GM11168 (cell line): ENCODE data around the gene MORC3.

Source experiments
- in situ Hi-C: fragments of 300-500 bp; cut with MboI; formaldehyde crosslinking; loops from one replicate; pipeline ENCODE4 v1.12.0; 2022; ENCODE audit warnings: low sequenced_read_pairs; ENCODE audit not compliant: unreplicated experiment

Gene MORC3

DNA sequence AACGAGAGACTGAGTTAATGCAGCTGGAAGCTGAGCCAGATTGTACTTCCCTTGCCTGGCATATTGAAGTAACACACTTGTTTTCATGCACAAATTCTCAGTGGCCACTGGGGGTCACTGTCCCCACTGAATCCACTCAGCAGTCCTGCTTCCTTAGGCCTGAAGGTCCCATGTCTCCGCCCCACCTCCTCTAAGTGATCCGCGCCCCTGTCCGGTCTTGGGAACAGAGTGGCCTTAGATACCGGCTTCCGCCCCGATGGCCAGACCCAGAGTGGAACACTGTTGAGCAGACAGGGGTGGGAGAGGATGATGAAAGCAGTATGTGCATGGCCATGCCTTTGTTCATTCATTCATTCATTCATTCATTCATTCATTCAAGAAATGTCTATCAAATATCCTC, 100.0 kb downstream of the MORC3 start:
- in situ Hi-C loops = loop anchor here (5.0 to 10.0 kb wide), 2 partner anchors 82 to 165 kb away; no protein-coding TSS in a partner anchor

GRCh38 chr21:36420571-36421339, 100.8 kb downstream of the MORC3 start:
- in situ Hi-C loops = loop anchor here (5.0 to 10.0 kb wide), 2 partner anchors 82 to 164 kb away; no protein-coding TSS in a partner anchor

DNA sequence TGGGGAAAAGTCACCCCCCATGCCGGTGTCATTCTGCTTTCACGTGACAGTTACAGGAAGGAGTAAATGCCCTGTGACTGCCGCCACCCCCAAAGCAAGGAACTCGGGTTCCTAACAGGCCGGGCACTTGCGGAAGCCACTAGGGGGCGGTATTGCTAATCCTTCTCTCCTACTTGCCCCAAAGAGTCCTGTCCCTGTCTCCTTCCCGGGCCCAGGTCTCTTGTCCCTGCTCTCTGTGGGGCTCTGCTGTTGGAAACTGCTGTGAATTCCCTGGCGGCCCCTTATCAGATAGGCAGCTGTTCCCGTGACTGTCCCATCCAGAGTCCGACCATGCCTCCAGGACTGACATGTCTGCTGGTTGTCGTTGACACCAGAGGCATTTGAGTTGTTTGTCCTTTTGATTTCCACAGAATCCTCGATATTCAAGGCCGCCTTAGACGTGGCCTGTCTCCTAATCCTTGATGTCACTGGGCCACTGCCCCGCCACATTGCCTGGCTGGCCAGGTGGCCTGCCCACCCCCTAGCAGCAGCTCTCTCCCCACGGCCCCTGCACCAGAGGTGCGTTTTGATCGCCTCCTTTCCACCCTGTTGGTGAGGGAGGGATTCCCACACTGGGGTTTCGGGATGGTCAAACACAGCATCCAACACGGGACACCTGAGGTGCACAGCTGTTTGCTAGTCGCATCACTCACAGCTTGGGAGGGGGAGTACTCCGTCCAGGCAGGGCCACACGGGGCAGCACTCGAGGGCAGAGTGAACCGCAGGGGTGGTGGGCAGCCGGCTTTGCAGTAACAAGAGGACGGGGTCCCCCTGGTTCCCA, 102.5 kb downstream of the MORC3 start:
- in situ Hi-C loops = loop anchor here (5.0 to 10.0 kb wide), 2 partner anchors 80 to 162 kb away; no protein-coding TSS in a partner anchor

- in situ Hi-C loops = loop anchor here (5.0 to 10.0 kb wide), 2 partner anchors 78 to 161 kb away; no protein-coding TSS in a partner anchor
Measured at GRCh38 chr21:36423771-36424433, 103.9 kb downstream of the MORC3 start.

- in situ Hi-C loops = loop anchor here (5.0 to 10.0 kb wide), 2 partner anchors 78 to 160 kb away; no protein-coding TSS in a partner anchor
Measured at GRCh38 chr21:36424592-36424991, 104.6 kb downstream of the MORC3 start.

- in situ Hi-C loops = loop anchor here (10.0 kb wide), 1 partner anchor 160 kb away; no protein-coding TSS in a partner anchor
Measured at GRCh38 chr21:36425286-36425685, 105.3 kb downstream of the MORC3 start.
